HG03196 (cell line): ENCODE data around the gene NIP7.
"Not testable (repeated sequence)": the region's sequence is repeated elsewhere in the genome, so short reads cannot be mapped to it uniquely, and the experiment has no call there.

Experiments
- ATAC-seq: cut with Tn5 transposase; IDR thresholded peaks from one replicate; pipeline ENCODE4 v1.9.1; 2021; ENCODE audit not compliant: unreplicated experiment

The NIP7 gene

GRCh38 chr16:69338557-69339288 lies 849 bp upstream of the NIP7 start:
- ATAC-seq: no peak

- ATAC-seq: no peak
Measured at GRCh38 chr16:69340095-69340644, 598 bp downstream of the NIP7 start.

GRCh38 chr16:69344171-69344570 lies 4.6 kb downstream of the NIP7 start:
- no peak for ATAC-seq

- no peak for ATAC-seq
Measured at GRCh38 chr16:69345923-69346322, 6.4 kb downstream of the NIP7 start.

GRCh38 chr16:69346683-69347082 lies 7.1 kb downstream of the NIP7 start:
- no peak for ATAC-seq

- no peak for ATAC-seq
Measured at GRCh38 chr16:69348222-69348621, 8.7 kb downstream of the NIP7 start.

- no peak for ATAC-seq
Measured at GRCh38 chr16:69349536-69349935, 10.0 kb downstream of the NIP7 start.

- no peak for ATAC-seq
Measured at GRCh38 chr16:69350536-69351133, 11.1 kb downstream of the NIP7 start.

- no peak for ATAC-seq
Measured at GRCh38 chr16:69351309-69352027, 11.9 kb downstream of the NIP7 start, which contains the start of gene TMED6. TSS of gene TMED6 (minus strand) at chr16:69351786. CDS start at chr16:69351753, 33 bp downstream.

- ATAC-seq: not testable (repeated sequence)
Measured at GRCh38 chr16:69360070-69360469, 20.5 kb downstream of the NIP7 start.

- no peak for ATAC-seq
Measured at GRCh38 chr16:69363281-69363717, 23.7 kb downstream of the NIP7 start.

- ATAC-seq: no peak
Measured at GRCh38 chr16:69364088-69364487, 24.5 kb downstream of the NIP7 start.

GRCh38 chr16:69365901-69366300 lies 26.3 kb downstream of the NIP7 start:
- ATAC-seq: no peak

- no peak for ATAC-seq
Measured at GRCh38 chr16:69366431-69366830, 26.9 kb downstream of the NIP7 start.

GRCh38 chr16:69367980-69368379 lies 28.4 kb downstream of the NIP7 start:
- no peak for ATAC-seq

GRCh38 chr16:69368866-69369265 lies 29.3 kb downstream of the NIP7 start:
- no peak for ATAC-seq

GRCh38 chr16:69371564-69371963 lies 32.0 kb downstream of the NIP7 start:
- no peak for ATAC-seq

- no peak for ATAC-seq
Measured at GRCh38 chr16:69373019-69373418, 33.4 kb downstream of the NIP7 start.

GRCh38 chr16:69376393-69377059 lies 37.0 kb downstream of the NIP7 start:
- ATAC-seq: no peak

- ATAC-seq: no peak
Measured at GRCh38 chr16:69378036-69378435, 38.5 kb downstream of the NIP7 start.

GRCh38 chr16:69378760-69379159 lies 39.2 kb downstream of the NIP7 start:
- ATAC-seq: no peak
